Neuron (in vitro differentiated cells): Measurements from ENCODE around the gene ACTC1.

Experiments used
- H2AFZ ChIP-seq: one replicate; pipeline ENCODE4 v1.6.1; 2013; ENCODE audit warnings: low read depth, mild to moderate bottlenecking, inconsistent platforms, low read length, moderate library complexity
- H3K27me3 ChIP-seq: one replicate; pipeline ENCODE4 v1.6.1; 2013; ENCODE audit warnings: low read length; ENCODE audit not compliant: insufficient read depth
- H3K36me3 ChIP-seq: one replicate; pipeline ENCODE4 v1.6.1; 2013; ENCODE audit warnings: low read length; ENCODE audit not compliant: insufficient read depth
- H3K4me1 ChIP-seq: one replicate; pipeline ENCODE4 v1.6.1; 2013; ENCODE audit warnings: low read length; ENCODE audit not compliant: insufficient read depth
- H3K4me3 ChIP-seq: 2 replicates; pipeline ENCODE4 v1.5.1; 2013; ENCODE audit warnings: mild to moderate bottlenecking, low read length, moderate library complexity
- H3K9me3 ChIP-seq: one replicate; pipeline ENCODE4 v1.6.1; 2013; ENCODE audit warnings: low read length

Gene ACTC1

DNA sequence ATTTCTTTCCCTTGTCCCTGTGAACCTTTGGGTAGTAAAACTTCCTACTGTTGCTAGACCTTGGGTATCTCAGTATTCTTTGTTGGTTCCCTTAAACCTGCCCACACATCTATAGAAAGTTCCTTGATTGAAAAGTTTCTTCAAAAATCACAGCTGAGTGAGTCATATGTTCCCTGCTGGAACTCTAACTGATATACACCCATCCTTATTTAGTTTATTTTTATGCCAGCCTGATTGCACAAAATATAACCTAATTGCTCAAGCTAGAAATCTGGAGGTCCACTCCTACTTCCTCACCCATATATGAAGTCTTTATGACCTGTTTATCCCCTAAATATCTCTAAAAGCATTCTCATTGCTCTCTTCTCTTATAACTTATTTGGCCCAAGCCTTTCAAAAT, 26.8 kb downstream of the ACTC1 start:
- H3K36me3 ChIP-seq = no peaks in the 10 kb centered on the region
- peaks cover 14% of the 10 kb centered on the region for H3K4me1 ChIP-seq
- H2AFZ ChIP-seq = no peak overlapping the region
- peaks cover 13% of the 10 kb centered on the region for H3K27me3 ChIP-seq
- no peak overlapping the region for H3K4me3 ChIP-seq
- H3K9me3 ChIP-seq = no peaks in the 10 kb centered on the region

DNA sequence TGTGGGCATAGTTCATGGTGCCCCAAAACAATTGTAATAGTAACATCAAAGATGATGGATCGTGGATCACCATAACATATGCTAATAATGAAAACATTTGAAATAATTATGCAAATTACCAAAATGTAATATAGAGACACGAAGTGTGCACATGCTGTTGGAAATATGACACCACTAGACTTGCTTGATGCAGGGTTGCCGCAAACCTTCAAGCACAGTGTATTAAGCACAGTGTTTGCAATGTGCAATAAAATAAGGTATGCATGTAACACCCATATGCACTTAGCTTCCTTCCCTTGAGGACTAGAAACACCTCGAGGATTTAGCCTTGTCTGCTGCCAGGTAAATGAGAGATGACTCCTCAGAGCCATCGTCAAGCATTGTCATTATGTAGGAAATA, 29.6 kb downstream of the ACTC1 start:
- H3K4me1 ChIP-seq = peaks cover 14% of the 10 kb centered on the region
- H3K27me3 ChIP-seq = peaks cover 4% of the 10 kb centered on the region
- H2AFZ ChIP-seq = no peak overlapping the region
- H3K4me3 ChIP-seq = no peak overlapping the region
- H3K9me3 ChIP-seq = no peaks in the 10 kb centered on the region
- no peaks in the 10 kb centered on the region for H3K36me3 ChIP-seq

- no peaks in the 10 kb centered on the region for H3K9me3 ChIP-seq
- peaks cover 10% of the 10 kb centered on the region for H3K4me1 ChIP-seq
- H3K27me3 ChIP-seq = peaks cover 25% of the 10 kb centered on the region
- no peak overlapping the region for H3K4me3 ChIP-seq
- no peaks in the 10 kb centered on the region for H3K36me3 ChIP-seq
- no peak overlapping the region for H2AFZ ChIP-seq
Observed at GRCh38 chr15:34760909-34761308, 34.4 kb downstream of the ACTC1 start.

DNA sequence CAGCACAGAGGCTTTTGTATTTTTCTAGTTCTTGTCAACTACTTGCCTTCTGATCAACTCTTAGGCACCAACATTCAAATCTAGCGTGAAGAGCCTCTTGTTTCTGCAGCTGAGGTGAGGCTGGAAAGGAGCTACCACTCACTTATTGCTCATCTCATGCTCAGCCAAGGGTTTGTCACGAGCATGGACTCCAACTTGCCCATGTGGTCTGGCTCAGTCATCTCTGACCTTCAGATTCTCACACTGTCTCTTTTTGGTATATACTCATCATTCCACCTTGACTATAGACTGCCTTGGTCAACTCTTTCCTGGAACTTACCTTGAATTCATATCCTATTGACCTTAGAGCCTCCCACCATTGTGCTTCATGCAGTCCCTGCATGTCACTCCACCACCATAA, 35.4 kb downstream of the ACTC1 start:
- Histone ChIP-seq H3K4me3 (no peak overlapping the region), H3K36me3 (no peaks in the 10 kb centered on the region), H3K27me3 (peaks cover 34% of the 10 kb centered on the region), H3K4me1 (peaks cover 10% of the 10 kb centered on the region), H2AFZ (no peak overlapping the region), H3K9me3 (no peaks in the 10 kb centered on the region)

DNA sequence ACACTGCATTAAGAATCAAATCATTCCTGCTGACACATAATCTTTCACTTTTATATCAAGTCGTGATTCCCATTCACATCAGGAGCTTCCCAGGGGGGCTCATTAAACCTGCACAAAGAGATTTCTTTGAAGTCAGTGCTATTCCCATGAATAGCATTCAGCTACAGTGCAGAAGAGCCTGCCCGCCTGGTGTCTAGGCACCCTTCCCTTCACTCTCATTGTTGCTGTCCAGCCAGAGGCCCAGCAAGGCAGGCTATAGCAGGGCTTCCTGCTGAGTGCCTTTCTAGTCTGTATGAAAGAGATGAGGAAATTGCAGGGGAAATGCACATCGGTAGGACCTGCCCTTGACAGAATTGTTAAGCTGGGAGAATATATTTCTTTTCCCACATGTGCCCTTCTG, 36.0 kb downstream of the ACTC1 start:
- Histone ChIP-seq H3K4me3 (no peak overlapping the region), H3K4me1 (peaks cover 10% of the 10 kb centered on the region), H3K36me3 (no peaks in the 10 kb centered on the region), H3K9me3 (no peaks in the 10 kb centered on the region), H2AFZ (no peak overlapping the region), H3K27me3 (peaks cover 38% of the 10 kb centered on the region)

DNA sequence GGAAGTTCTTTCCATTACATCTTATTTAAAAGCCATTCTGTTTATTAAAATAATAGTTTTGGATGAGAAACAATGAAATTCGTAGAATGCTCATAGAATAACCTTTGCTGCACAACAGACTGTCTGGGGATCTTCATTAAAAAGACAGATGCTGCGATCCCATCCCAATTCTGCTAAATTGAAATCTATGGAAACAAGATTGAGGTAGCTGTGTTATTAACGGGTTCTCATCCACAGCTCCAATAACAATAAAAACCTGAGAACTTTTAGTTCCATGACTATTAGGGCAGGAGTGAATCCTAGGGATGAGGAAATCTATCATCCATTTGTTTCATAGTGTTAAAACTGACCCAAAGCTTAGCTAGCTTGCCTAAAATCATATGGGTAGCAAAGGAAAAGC, 38.1 kb downstream of the ACTC1 start:
- Histone ChIP-seq H3K4me1 (peaks cover 10% of the 10 kb centered on the region), H3K9me3 (no peaks in the 10 kb centered on the region), H2AFZ (no peak overlapping the region), H3K27me3 (peaks cover 53% of the 10 kb centered on the region), H3K36me3 (no peaks in the 10 kb centered on the region), H3K4me3 (no peak overlapping the region)

DNA sequence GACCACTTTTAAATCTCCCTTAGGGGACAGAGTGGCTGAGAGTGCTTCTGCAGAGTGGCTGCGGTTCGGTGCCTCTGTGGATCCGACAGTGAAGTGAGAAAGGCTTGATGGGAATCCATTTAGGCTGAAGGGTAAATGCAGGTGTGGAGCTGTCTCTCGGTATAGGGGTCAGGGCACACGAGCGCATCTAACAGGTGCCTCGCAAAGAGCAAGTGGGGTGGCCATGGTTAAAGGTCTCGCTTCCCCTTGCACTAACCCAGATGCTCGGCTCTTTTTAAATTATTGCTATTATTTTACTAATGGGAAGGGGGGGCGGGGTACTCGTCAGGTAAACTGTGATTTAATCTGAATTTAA, 40.0 kb downstream of the ACTC1 start:
- Histone ChIP-seq H2AFZ (no peak overlapping the region), H3K36me3 (no peaks in the 10 kb centered on the region), H3K27me3 (peaks cover 57% of the 10 kb centered on the region), H3K9me3 (no peaks in the 10 kb centered on the region), H3K4me1 (peaks cover 10% of the 10 kb centered on the region), H3K4me3 (no peak overlapping the region)

- Histone ChIP-seq H3K36me3 (no peaks in the 10 kb centered on the region), H3K9me3 (no peaks in the 10 kb centered on the region), H3K27me3 (peaks cover 57% of the 10 kb centered on the region), H3K4me3 (peak within 1 kb of the TSS; percentile 25), H3K4me1 (peaks cover 7% of the 10 kb centered on the region), H2AFZ (peak within 1 kb of the TSS; percentile 70)
Observed at GRCh38 chr15:34754674-34755418, 40.5 kb downstream of the ACTC1 start, which contains the start of gene GJD2. Gene GJD2, minus strand, starts transcription at chr15:34754998. Its CDS starts 510 bp downstream, at chr15:34754488.

DNA sequence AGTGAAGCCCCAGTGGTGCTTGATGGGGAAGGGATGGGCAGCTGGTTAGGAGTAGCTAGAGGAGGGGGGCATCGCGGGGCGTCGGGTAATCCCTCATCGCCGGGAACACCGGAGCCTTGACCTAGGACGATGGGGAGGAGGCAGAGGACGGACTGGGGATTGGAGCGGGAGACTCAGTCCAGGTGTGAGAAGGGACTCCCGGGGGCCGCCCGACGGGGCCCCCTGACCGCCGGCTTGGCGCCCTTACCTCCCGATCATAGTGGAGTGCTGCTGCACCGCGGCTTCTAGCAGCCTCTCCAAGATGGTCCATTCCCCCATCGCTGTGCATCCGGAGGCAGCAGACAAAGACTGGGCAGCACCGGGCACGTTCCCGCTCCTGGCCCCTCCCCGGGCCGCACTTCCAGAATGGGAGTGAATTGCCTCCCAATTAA, 41.2 kb downstream of the ACTC1 start:
- H3K4me3 ChIP-seq = no peak overlapping the region

DNA sequence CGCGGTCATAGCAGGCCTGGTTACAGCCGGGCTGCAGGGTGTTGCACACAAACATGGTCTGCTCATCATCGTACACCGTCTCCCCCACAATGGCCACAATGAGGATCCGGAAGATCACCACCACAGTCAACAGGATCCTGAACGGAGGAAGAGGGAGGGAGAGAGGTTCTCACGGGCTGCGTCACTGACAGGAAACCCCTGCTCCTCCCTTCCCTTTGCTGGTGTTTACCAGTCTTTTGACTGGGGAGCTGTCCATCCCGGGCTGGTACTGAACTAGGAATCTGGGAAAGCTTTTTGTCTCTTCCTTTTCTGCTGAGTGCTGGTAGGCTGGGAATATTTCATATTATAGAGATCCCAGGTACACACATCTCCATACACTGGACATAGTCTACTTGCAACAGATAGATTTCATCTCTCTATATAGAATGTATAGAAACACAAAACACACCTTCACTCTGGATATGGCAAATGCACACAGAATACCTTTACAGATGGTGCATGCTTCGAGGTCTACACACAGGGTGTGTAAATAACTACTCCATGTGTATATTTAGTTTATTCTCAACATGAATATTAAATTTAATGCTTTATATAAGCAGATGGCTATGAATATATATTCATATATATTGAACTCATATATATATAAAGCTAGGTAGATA, 42.0 kb downstream of the ACTC1 start:
- Histone ChIP-seq H3K27me3 (peaks cover 60% of the 10 kb centered on the region), H3K4me3 (no peak overlapping the region), H3K9me3 (no peaks in the 10 kb centered on the region), H3K36me3 (no peaks in the 10 kb centered on the region), H2AFZ (no peak overlapping the region), H3K4me1 (no peaks in the 10 kb centered on the region)

More for the DNA sequence above, 41.2 kb downstream of the ACTC1 start:
- Histone ChIP-seq H3K36me3 (no peaks in the 10 kb centered on the region), H3K4me1 (peaks cover under 1% of the 10 kb centered on the region), H3K9me3 (no peaks in the 10 kb centered on the region), H2AFZ (no peak overlapping the region), H3K27me3 (peaks cover 57% of the 10 kb centered on the region)

DNA sequence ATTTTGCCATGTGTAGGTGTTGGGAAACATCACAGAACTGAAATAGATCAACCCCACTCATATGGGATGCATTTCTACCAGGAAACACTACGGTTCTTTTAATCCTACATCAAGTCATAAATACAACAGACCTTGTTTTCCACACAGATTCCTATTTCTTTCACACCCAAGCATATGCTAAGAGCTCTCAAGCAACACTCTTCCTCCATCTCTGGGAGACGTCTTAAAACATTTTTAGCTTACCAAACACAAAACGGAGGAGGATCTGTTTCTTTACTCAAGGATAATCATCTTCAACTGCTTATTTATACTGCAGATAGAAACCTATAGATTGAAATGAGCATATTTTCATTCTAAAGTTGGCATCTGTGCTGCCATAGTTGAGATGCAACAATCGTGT, 45.7 kb downstream of the ACTC1 start:
- no peaks in the 10 kb centered on the region for H3K9me3 ChIP-seq
- peaks cover 28% of the 10 kb centered on the region for H3K27me3 ChIP-seq
- H3K4me1 ChIP-seq = no peaks in the 10 kb centered on the region
- no peak overlapping the region for H2AFZ ChIP-seq
- no peak overlapping the region for H3K4me3 ChIP-seq
- H3K36me3 ChIP-seq = no peaks in the 10 kb centered on the region
